Activated CD8-positive, alpha-beta T cell treated with anti-CD3 and anti-CD28 coated beads, Interleukin-2, amount 10 ng/mL, durations not matched to agents 7 days and 5 days (primary cell): Measurements from ENCODE around the gene NCDN. TPM values are rescaled to one million over a fixed set of nuclear protein-coding genes. Genes with fewer than 3 reads are reported as not detected.

Experiments used
- ATAC-seq: fragments of 150-1000 bp; cut with Tn5 transposase; one replicate; pipeline ENCODE4 v1.10.0; 2021; ENCODE audit warnings: moderate library complexity
- CTCF ChIA-PET: fragments of 350-600 bp; sonication (Branson Sonifier 250); formaldehyde crosslinking; loops from one replicate; lab custom pipeline; 2021; ENCODE audit warnings: antibody characterized with exemption; lab: Charles Lee
- POLR2A ChIA-PET: fragments of 350-600 bp; sonication (Branson Sonifier 250); formaldehyde crosslinking; loops from one replicate; lab custom pipeline; 2021; ENCODE audit warnings: antibody characterized with exemption; lab: Charles Lee
- DNase-seq: peaks from one replicate; pipeline ENCODE4 v3.0.0-alpha.2; 2020
- H3K27ac Mint-ChIP-seq: one replicate; pipeline ENCODE4 v1.8.0; 2021; ENCODE audit warnings: mild to moderate bottlenecking, mixed read lengths
- H3K27me3 Mint-ChIP-seq: one replicate; pipeline ENCODE4 v1.8.0; 2021; ENCODE audit warnings: low read depth, mixed read lengths
- H3K36me3 Mint-ChIP-seq: one replicate; pipeline ENCODE4 v1.8.0; 2021; ENCODE audit warnings: low read depth, mixed read lengths
- H3K4me1 Mint-ChIP-seq: one replicate; pipeline ENCODE4 v1.8.0; 2021; ENCODE audit warnings: low read depth, mixed read lengths
- H3K4me3 Mint-ChIP-seq: one replicate; pipeline ENCODE4 v1.8.0; 2021; ENCODE audit warnings: mild to moderate bottlenecking, mixed read lengths
- H3K9me3 Mint-ChIP-seq: one replicate; pipeline ENCODE4 v1.8.0; 2022; ENCODE audit warnings: mixed read lengths; ENCODE audit not compliant: insufficient read depth
- total RNA-seq, 2 experiments: library from RNA; stranded (reverse); gene quantifications; one replicate each; pipeline ENCODE4 v1.2.3, GENCODE V29; 2021

NCDN gene
- total RNA-seq, 2 experiments from 2014 or later = 19.3 to 19.4 TPM

DNA sequence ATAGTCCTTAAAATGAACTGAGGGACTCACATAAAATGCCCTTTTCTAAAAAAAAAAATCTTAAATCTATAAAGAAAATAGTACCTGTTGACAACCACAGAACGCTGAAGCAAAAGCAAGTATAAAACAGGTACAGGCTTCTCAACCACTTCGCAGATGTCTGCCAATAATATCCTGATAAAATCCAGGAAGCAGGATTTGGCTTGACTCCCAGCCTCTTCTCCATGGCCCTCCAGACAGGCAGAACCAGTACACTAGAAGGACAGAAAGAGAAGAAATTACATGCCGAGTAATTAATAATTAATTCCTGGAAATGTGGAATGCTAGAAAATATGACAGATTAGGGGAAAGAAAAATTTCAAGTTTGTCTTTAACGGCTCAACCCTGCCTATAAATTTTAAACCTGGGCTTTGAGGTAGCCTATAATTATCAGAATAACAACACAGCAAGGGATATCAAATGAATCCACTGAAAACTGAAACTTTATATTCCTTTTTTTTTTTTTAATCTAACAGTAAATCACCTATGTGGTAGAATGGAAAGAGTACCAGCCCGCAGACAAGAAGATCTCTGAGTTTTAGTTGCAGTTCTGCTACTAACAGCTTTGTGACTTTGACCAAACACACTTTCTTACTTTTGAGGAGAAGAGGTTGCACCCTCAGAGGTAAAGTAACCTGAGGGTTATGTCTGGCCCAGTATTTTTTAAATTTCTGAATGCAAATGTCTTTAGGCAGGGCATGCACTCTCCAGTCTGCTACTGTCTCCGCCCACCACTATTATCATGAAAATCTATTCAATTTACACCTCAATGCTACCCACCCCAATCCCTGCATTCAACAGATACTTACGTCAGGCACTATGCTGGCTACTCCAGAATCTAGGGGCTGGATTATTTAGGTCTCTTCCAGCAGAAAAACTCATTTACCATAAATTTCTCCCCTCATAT lies 3.1 kb upstream of the NCDN start:
- no peak for ATAC-seq
- ChIA-PET POLR2A (no interaction called here), CTCF (interaction anchor here (3.8 kb wide), 1 partner anchor 103 kb away, joined by 24 read pairs; no protein-coding TSS in a partner anchor)
- H3K9me3 Mint-ChIP-seq = no peaks in the 10 kb centered on the region
- no peak overlapping the region for H3K4me3 Mint-ChIP-seq
- H3K27me3 Mint-ChIP-seq = no peaks in the 10 kb centered on the region
- H3K27ac Mint-ChIP-seq = no peak overlapping the region
- H3K4me1 Mint-ChIP-seq = peaks cover 44% of the 10 kb centered on the region
- peaks cover 27% of the 10 kb centered on the region for H3K36me3 Mint-ChIP-seq
- no peak for DNase-seq

- peaks cover 22% of the 10 kb centered on the region for H3K36me3 Mint-ChIP-seq
- POLR2A ChIA-PET = no interaction called here
- H3K9me3 Mint-ChIP-seq = no peaks in the 10 kb centered on the region
- no peak for ATAC-seq
- DNase-seq = no peak
- H3K27me3 Mint-ChIP-seq = no peaks in the 10 kb centered on the region
- peaks cover 45% of the 10 kb centered on the region for H3K4me1 Mint-ChIP-seq
- no peak overlapping the region for H3K4me3 Mint-ChIP-seq
- CTCF ChIA-PET = interaction anchor here (1.2 to 2.9 kb wide), 4 partner anchors 9 to 103 kb away, joined by 4 to 39 read pairs (median 9); no protein-coding TSS in a partner anchor
- no peak overlapping the region for H3K27ac Mint-ChIP-seq
Measured at GRCh38 chr1:35555212-35555584, 2.4 kb upstream of the NCDN start.

GRCh38 chr1:35555601-35556477 lies 1.8 kb upstream of the NCDN start:
- CTCF ChIA-PET = interaction anchor here (0.7 to 2.9 kb wide), 9 partner anchors 9 to 354 kb away, joined by 3 to 39 read pairs (median 4); no protein-coding TSS in a partner anchor
- Mint-ChIP-seq H3K4me1 (peaks cover 45% of the 10 kb centered on the region), H3K9me3 (no peaks in the 10 kb centered on the region)

GRCh38 chr1:35556484-35557117 lies 998 bp upstream of the NCDN start:
- ATAC-seq (no peak), DNase-seq (peak; percentile 44)
- ChIA-PET POLR2A (interaction anchor here (0.7 to 2.5 kb wide), 11 partner anchors 11 to 477 kb away, joined by 3 to 20 read pairs (median 8); partner anchors contain the start of genes CLSPN and ZMYM1), CTCF (interaction anchor here (0.7 to 2.9 kb wide), 10 partner anchors 8 to 355 kb away, joined by 3 to 39 read pairs (median 4); no protein-coding TSS in a partner anchor)
- Mint-ChIP-seq H3K9me3 (no peaks in the 10 kb centered on the region), H3K36me3 (peaks cover 18% of the 10 kb centered on the region), H3K27ac (peak overlapping the region; percentile 78), H3K4me1 (peaks cover 45% of the 10 kb centered on the region), H3K27me3 (no peaks in the 10 kb centered on the region), H3K4me3 (peak overlapping the region; percentile 96)

More at GRCh38 chr1:35555601-35556477, 1.8 kb upstream of the NCDN start:
- Mint-ChIP-seq H3K36me3 (peaks cover 20% of the 10 kb centered on the region), H3K27me3 (no peaks in the 10 kb centered on the region), H3K27ac (peak overlapping the region; percentile 78), H3K4me3 (peak overlapping the region; percentile 96)
- POLR2A ChIA-PET = interaction anchor here (0.7 to 2.5 kb wide), 7 partner anchors 16 to 476 kb away, joined by 3 to 20 read pairs (median 5); partner anchors contain the start of gene ZMYM1
- DNase-seq = no peak
- no peak for ATAC-seq

GRCh38 chr1:35557118-35557610 lies 435 bp upstream of the NCDN start, which contains the start of gene KIAA0319L:
Gene KIAA0319L (minus strand): TSS chr1:35557403. CDS start chr1:35554491, 2,912 bp downstream.
- H3K27me3 Mint-ChIP-seq = no peaks in the 10 kb centered on the region
- H3K4me1 Mint-ChIP-seq = peaks cover 45% of the 10 kb centered on the region
- CTCF ChIA-PET = interaction anchor here (0.9 to 2.9 kb wide), 4 partner anchors 48 to 158 kb away, joined by 3 to 39 read pairs (median 6); no protein-coding TSS in a partner anchor
- peak within 1 kb of the TSS; percentile 96 for H3K4me3 Mint-ChIP-seq
- peak within 1 kb of the TSS; percentile 98 for H3K27ac Mint-ChIP-seq
- H3K36me3 Mint-ChIP-seq = peaks cover 12% of the 10 kb centered on the region
- H3K9me3 Mint-ChIP-seq = no peaks in the 10 kb centered on the region
- DNase-seq (no peak), ATAC-seq (peak; percentile 79)
- POLR2A ChIA-PET = interaction anchor here (0.7 to 2.5 kb wide), 12 partner anchors 9 to 212 kb away, joined by 3 to 20 read pairs (median 8); partner anchors contain the start of gene CLSPN

DNA sequence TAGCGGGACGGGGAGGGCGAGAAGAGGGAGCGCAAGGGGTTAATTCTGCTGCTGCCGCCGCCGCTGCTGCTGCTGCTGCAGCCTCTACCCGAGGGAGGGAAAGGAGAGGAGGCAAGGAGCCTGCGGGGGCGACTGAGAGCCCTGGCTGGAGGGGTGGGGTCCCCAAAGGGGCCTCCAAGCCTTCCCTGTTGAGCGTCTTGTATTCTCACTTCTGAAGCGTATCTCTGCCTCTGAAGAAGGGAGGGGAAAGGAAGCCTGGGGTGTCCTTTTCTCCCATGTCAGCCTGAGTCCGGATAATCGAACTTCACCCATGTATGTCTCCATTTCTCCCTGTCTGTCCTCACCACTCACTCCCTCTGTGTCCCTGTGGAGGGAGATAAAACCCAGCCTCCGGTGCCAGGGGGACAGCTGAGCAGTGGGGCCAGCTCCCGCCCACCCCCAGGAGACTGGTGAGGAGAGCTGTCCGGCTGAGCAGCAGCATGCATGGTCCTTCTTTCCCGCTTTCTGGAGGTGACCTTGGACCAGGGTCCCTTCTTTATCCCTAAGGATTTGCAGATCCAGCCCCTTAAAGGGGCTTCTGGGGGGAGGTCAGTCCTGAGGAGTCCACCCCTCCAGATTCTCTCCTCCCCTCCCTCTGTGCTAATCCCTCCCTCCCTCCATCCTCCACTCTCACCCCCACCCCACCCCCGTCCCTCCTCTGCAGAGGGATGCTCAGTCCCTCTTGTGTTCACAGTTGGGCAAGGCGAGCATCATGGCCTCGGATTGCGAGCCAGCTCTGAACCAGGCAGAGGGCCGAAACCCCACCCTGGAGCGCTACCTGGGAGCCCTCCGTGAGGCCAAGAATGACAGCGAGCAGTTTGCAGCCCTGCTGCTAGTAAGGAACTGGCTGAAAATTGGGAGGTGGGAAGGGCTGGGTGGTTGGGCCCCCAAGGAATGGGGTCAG lies 1.0 kb downstream of the NCDN start:
- H3K36me3 Mint-ChIP-seq = peaks cover 2% of the 10 kb centered on the region
- no peaks in the 10 kb centered on the region for H3K9me3 Mint-ChIP-seq
- no peak for DNase-seq
- CTCF ChIA-PET = interaction anchor here (0.9 to 5.3 kb wide), 4 partner anchors 108 to 115 kb away, joined by 3 to 60 read pairs (median 5); no protein-coding TSS in a partner anchor
- peak overlapping the region; percentile 98 for H3K27ac Mint-ChIP-seq
- ATAC-seq = no peak
- H3K4me3 Mint-ChIP-seq = peak overlapping the region; percentile 96
- no peaks in the 10 kb centered on the region for H3K27me3 Mint-ChIP-seq
- POLR2A ChIA-PET = interaction anchor here (1.7 to 2.5 kb wide), 4 partner anchors 13 to 211 kb away, joined by 8 to 19 read pairs (median 10); partner anchors contain the start of gene CLSPN
- H3K4me1 Mint-ChIP-seq = peaks cover 51% of the 10 kb centered on the region

DNA sequence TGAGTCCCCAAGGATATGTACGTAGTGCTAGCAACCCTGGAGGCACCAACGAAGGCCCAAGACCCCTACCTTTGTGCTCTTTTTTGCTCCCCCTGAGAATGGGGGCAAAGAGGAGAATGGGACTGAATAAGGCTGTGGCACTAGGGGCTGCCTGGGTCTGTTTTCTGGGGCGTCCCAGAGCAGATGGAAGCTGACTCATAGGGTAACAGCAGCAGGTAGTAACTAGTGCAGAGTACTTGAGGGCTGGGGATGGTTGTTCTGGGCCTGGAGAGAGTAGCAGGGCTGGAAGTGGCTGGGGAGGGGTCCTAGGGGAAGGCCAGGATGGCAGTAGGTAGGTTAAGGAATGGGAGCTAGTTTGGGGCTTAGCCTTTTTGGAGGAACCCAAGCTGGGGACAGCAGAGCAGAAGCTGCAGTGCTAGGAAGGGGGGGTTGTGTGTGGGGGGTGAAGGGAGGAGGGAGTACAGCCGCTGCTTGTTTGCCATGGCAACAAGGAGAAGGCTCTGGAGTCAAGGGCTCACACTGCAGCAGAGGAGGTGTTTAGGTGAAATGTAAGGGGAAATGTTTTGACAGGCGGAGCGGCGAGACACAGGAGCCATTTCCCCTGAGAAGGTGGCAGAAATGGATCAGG lies 1.8 kb downstream of the NCDN start:
- H3K36me3 Mint-ChIP-seq = peaks cover 2% of the 10 kb centered on the region
- POLR2A ChIA-PET = no interaction called here
- H3K27me3 Mint-ChIP-seq = no peaks in the 10 kb centered on the region
- H3K27ac Mint-ChIP-seq = peak overlapping the region; percentile 41
- H3K4me3 Mint-ChIP-seq = no peak overlapping the region
- H3K4me1 Mint-ChIP-seq = peaks cover 52% of the 10 kb centered on the region
- ATAC-seq (no peak), DNase-seq (no peak)
- CTCF ChIA-PET = interaction anchor here (0.6 to 5.3 kb wide), 5 partner anchors 9 to 116 kb away, joined by 3 to 60 read pairs (median 5); no protein-coding TSS in a partner anchor
- H3K9me3 Mint-ChIP-seq = no peaks in the 10 kb centered on the region

DNA sequence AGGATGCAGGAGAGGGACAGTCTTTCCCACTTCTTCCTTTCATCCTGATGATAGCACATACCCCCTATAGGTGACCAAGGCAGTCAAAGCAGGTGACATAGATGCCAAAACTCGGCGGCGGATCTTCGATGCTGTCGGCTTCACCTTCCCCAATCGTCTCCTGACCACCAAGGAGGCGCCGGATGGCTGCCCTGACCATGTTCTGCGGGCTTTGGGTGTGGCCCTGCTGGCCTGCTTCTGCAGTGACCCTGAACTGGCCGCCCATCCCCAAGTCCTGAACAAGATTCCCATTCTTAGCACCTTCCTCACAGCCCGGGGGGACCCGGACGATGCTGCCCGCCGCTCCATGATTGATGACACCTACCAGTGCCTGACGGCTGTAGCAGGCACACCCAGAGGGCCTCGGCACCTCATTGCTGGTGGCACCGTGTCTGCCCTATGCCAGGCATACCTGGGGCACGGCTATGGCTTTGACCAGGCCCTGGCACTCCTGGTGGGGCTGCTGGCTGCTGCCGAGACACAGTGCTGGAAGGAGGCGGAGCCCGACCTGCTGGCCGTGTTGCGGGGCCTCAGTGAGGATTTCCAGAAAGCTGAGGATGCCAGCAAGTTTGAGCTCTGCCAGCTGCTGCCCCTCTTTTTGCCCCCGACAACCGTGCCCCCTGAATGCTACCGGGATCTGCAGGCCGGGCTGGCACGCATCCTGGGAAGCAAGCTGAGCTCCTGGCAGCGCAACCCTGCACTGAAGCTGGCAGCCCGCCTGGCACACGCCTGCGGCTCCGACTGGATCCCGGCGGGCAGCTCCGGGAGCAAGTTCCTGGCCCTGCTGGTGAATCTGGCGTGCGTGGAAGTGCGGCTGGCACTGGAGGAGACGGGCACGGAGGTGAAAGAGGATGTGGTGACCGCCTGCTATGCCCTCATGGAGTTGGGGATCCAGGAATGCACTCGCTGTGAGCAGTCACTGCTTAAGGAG lies 2.9 kb downstream of the NCDN start:
- Mint-ChIP-seq H3K27ac (no peak overlapping the region), H3K4me1 (peaks cover 47% of the 10 kb centered on the region)
- CTCF ChIA-PET = interaction anchor here (1.1 to 5.3 kb wide), 6 partner anchors 8 to 166 kb away, joined by 4 to 60 read pairs (median 6); no protein-coding TSS in a partner anchor

More for the DNA sequence above, 2.9 kb downstream of the NCDN start:
- H3K36me3 Mint-ChIP-seq = peaks cover 4% of the 10 kb centered on the region
- POLR2A ChIA-PET = no interaction called here
- DNase-seq (no peak), ATAC-seq (no peak)
- no peaks in the 10 kb centered on the region for H3K9me3 Mint-ChIP-seq
- no peaks in the 10 kb centered on the region for H3K27me3 Mint-ChIP-seq
- H3K4me3 Mint-ChIP-seq = no peak overlapping the region
